SK-N-SH treated with all-trans-retinoic acid at 6 μM for 48 hours (cell line): ENCODE data around the gene FCHSD2.

Experiments
- ATAC-seq: fragments of 200-7000 bp; cut with Tn5 transposase; 3 replicates; pipeline ENCODE4 v1.9.1; 2020; ENCODE audit warnings: mild to moderate bottlenecking, moderate library complexity
- ARNTL ChIP-seq: fragments of 450-650 bp; formaldehyde crosslinking; IDR thresholded peaks from 2 replicates; pipeline ENCODE4 v1.5.0; 2020; ENCODE audit warnings: low read depth, mild to moderate bottlenecking, moderate library complexity, borderline replicate concordance
- BACH2 ChIP-seq: fragments of 250-450 bp; sonication (Bioruptor Pico); IDR thresholded peaks from 2 replicates; pipeline ENCODE4 v1.9.0; 2021; ENCODE audit warnings: mild to moderate bottlenecking, borderline replicate concordance
- GLIS3 ChIP-seq: fragments of 250-450 bp; sonication (Bioruptor Pico); IDR thresholded peaks from 2 replicates; pipeline ENCODE4 v1.5.0; 2020; ENCODE audit warnings: mild to moderate bottlenecking, moderate library complexity
- ISL1 ChIP-seq: fragments of 250-450 bp; sonication (Bioruptor Pico); IDR thresholded peaks from 2 replicates; pipeline ENCODE4 v2.1.2; 2022; ENCODE audit warnings: mild to moderate bottlenecking, moderate library complexity
- OSR1 ChIP-seq: fragments of 250-450 bp; sonication (Bioruptor Pico); IDR thresholded peaks from 2 replicates; pipeline ENCODE4 v1.8.0; 2022; ENCODE audit warnings: moderate library complexity, mild to moderate bottlenecking, inconsistent platforms
- PPARA ChIP-seq: fragments of 250-450 bp; sonication (Bioruptor Pico); IDR thresholded peaks from 2 replicates; pipeline ENCODE4 v1.5.0; 2020; ENCODE audit warnings: mild to moderate bottlenecking, borderline replicate concordance
- RARB ChIP-seq: fragments of 250-450 bp; sonication (Bioruptor Pico); IDR thresholded peaks from 2 replicates; pipeline ENCODE4 v1.8.0; 2021; ENCODE audit warnings: mild to moderate bottlenecking, moderate library complexity
- SNAI2 ChIP-seq: fragments of 250-450 bp; sonication (Bioruptor Pico); IDR thresholded peaks from 2 replicates; pipeline ENCODE4 v1.5.0; 2020; ENCODE audit warnings: mild to moderate bottlenecking, moderate library complexity
- TOX ChIP-seq: fragments of 250-450 bp; sonication (Bioruptor Pico); IDR thresholded peaks from 2 replicates; pipeline ENCODE4 v1.8.0; 2021; ENCODE audit warnings: mild to moderate bottlenecking, moderate library complexity, borderline replicate concordance
- ZFP3 ChIP-seq: fragments of 250-450 bp; sonication (Bioruptor Pico); IDR thresholded peaks from 2 replicates; pipeline ENCODE4 v1.5.0; 2020; ENCODE audit warnings: mild to moderate bottlenecking, moderate library complexity
- ZFP30 ChIP-seq: fragments of 450-650 bp; formaldehyde crosslinking; IDR thresholded peaks from 2 replicates; pipeline ENCODE4 v1.5.0; 2022; ENCODE audit warnings: mild to moderate bottlenecking, moderate library complexity
- ZNF565 ChIP-seq: fragments of 450-650 bp; formaldehyde crosslinking; conservative IDR thresholded peaks from 2 replicates; pipeline ENCODE4 v1.5.0; 2020; ENCODE audit warnings: low read depth, mild to moderate bottlenecking, moderate library complexity
- ZNF70 ChIP-seq: fragments of 450-650 bp; formaldehyde crosslinking; IDR thresholded peaks from 2 replicates; pipeline ENCODE4 v1.5.0; 2020; ENCODE audit warnings: mild to moderate bottlenecking, moderate library complexity
- ZNF8 ChIP-seq: fragments of 450-650 bp; formaldehyde crosslinking; IDR thresholded peaks from 2 replicates; pipeline ENCODE4 v1.5.0; 2020; ENCODE audit warnings: mild to moderate bottlenecking, moderate library complexity
- TF ChIP-seq, protein P1 (sequence below): fragments of 250-450 bp; sonication (Bioruptor Pico); IDR thresholded peaks from 2 replicates; pipeline ENCODE4 v1.8.0; 2021; ENCODE audit warnings: low read depth, mild to moderate bottlenecking, moderate library complexity, borderline replicate concordance
- TF ChIP-seq, protein P2 (sequence below): fragments of 250-450 bp; sonication (Bioruptor Pico); IDR thresholded peaks from 2 replicates; pipeline ENCODE4 v1.5.0; 2020; ENCODE audit warnings: mild to moderate bottlenecking, moderate library complexity
- TF ChIP-seq, protein P3 (sequence below): fragments of 250-450 bp; sonication (Bioruptor Pico); IDR thresholded peaks from 2 replicates; pipeline ENCODE4 v1.8.0; 2020; ENCODE audit warnings: mild to moderate bottlenecking, moderate library complexity, borderline replicate concordance
- TF ChIP-seq, protein P4 (sequence below): fragments of 250-450 bp; sonication (Bioruptor Pico); IDR thresholded peaks from 2 replicates; pipeline ENCODE4 v1.5.1; 2021; ENCODE audit warnings: mild to moderate bottlenecking, moderate library complexity

The FCHSD2 gene

DNA sequence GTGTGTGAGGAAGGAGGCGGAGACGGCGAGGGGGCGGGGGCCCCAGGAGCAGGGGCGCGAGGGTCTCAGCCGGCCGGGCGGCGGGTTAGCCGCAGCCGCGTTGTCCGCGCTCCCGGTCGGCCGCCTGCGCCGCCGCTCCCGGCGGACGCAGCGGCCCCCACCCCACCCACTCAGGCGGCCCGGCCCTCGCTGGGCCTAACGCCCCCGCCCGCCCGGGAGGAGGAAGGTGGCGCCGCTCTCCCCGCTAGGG, at the start of gene FCHSD2:
TSS of gene FCHSD2 (minus strand) at position 191 of the 250 bp plus-strand sequence. CDS start 441 bp downstream, outside the sequence.
- TF ChIP-seq GLIS3 (CRISPR knock-in tag) (no peak), ARNTL (CRISPR knock-in tag) (no peak), ZFP30 (no peak)
- TF ChIP-seq, protein P1, sequence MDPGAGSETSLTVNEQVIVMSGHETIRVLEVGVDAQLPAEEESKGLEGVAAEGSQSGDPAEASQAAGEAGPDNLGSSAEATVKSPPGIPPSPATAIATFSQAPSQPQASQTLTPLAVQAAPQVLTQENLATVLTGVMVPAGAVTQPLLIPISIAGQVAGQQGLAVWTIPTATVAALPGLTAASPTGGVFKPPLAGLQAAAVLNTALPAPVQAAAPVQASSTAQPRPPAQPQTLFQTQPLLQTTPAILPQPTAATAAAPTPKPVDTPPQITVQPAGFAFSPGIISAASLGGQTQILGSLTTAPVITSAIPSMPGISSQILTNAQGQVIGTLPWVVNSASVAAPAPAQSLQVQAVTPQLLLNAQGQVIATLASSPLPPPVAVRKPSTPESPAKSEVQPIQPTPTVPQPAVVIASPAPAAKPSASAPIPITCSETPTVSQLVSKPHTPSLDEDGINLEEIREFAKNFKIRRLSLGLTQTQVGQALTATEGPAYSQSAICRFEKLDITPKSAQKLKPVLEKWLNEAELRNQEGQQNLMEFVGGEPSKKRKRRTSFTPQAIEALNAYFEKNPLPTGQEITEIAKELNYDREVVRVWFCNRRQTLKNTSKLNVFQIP (CRISPR knock-in tag), result no peak
- ATAC-seq, result no peak

DNA sequence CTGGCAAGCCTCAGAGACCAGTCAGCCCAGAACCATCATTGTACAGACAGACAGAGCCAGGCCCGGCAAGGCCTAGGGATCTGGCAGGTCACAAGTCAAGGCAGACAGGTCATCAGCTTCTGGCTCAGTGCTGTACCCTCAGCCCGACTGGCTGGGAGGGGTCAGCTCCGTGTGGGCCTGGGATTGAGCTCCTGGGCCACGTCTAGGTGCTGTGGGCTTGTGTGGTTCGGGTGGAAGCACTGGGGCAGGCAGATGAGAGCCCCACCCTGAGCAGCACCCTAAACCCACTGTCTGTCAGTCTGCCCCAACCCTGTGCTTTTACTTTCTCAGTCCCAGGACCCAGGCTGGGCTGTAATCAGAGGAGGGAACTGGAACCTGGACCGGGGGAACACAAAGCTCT, 49.0 kb upstream of the FCHSD2 start:
- TF ChIP-seq RARB (CRISPR knock-in tag) (no peak), ISL1 (CRISPR knock-in tag) (no peak), ZNF565 (CRISPR knock-in tag) (no peak), ZFP3 (CRISPR knock-in tag) (no peak), GLIS3 (CRISPR knock-in tag) (no peak), OSR1 (CRISPR knock-in tag) (no peak)
- TF ChIP-seq, protein P2, sequence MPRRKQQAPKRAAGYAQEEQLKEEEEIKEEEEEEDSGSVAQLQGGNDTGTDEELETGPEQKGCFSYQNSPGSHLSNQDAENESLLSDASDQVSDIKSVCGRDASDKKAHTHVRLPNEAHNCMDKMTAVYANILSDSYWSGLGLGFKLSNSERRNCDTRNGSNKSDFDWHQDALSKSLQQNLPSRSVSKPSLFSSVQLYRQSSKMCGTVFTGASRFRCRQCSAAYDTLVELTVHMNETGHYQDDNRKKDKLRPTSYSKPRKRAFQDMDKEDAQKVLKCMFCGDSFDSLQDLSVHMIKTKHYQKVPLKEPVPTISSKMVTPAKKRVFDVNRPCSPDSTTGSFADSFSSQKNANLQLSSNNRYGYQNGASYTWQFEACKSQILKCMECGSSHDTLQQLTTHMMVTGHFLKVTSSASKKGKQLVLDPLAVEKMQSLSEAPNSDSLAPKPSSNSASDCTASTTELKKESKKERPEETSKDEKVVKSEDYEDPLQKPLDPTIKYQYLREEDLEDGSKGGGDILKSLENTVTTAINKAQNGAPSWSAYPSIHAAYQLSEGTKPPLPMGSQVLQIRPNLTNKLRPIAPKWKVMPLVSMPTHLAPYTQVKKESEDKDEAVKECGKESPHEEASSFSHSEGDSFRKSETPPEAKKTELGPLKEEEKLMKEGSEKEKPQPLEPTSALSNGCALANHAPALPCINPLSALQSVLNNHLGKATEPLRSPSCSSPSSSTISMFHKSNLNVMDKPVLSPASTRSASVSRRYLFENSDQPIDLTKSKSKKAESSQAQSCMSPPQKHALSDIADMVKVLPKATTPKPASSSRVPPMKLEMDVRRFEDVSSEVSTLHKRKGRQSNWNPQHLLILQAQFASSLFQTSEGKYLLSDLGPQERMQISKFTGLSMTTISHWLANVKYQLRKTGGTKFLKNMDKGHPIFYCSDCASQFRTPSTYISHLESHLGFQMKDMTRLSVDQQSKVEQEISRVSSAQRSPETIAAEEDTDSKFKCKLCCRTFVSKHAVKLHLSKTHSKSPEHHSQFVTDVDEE (CRISPR knock-in tag), result no peak
- TF ChIP-seq, protein P3, sequence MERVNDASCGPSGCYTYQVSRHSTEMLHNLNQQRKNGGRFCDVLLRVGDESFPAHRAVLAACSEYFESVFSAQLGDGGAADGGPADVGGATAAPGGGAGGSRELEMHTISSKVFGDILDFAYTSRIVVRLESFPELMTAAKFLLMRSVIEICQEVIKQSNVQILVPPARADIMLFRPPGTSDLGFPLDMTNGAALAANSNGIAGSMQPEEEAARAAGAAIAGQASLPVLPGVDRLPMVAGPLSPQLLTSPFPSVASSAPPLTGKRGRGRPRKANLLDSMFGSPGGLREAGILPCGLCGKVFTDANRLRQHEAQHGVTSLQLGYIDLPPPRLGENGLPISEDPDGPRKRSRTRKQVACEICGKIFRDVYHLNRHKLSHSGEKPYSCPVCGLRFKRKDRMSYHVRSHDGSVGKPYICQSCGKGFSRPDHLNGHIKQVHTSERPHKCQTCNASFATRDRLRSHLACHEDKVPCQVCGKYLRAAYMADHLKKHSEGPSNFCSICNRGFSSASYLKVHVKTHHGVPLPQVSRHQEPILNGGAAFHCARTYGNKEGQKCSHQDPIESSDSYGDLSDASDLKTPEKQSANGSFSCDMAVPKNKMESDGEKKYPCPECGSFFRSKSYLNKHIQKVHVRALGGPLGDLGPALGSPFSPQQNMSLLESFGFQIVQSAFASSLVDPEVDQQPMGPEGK (CRISPR knock-in tag), result no peak
- TF ChIP-seq, all 23 proteins: peak for 0
- no peak for ATAC-seq

DNA sequence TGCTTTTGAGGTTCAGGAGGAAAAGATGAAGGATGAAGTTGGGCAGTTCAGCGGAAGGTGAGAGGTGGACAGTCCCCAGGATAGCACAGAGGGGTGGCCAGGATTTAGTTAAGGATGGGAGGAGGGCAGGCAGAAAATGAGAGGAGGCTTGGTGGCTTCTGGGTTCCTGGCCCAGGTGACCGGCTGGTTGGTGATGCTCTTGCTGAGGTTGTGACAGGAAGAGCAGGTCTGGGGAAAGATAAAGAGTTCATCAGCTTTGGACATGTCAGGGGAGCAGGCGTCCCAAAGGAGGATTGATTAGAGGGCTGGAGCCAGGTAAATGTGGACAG, 48.4 kb upstream of the FCHSD2 start:
- ATAC-seq, result no peak
- TF ChIP-seq OSR1 (CRISPR knock-in tag) (no peak), PPARA (no peak), ZNF70 (no peak), ZFP30 (no peak), GLIS3 (CRISPR knock-in tag) (no peak), ZFP3 (CRISPR knock-in tag) (no peak), SNAI2 (no peak), ARNTL (CRISPR knock-in tag) (no peak)
- TF ChIP-seq, protein P4, sequence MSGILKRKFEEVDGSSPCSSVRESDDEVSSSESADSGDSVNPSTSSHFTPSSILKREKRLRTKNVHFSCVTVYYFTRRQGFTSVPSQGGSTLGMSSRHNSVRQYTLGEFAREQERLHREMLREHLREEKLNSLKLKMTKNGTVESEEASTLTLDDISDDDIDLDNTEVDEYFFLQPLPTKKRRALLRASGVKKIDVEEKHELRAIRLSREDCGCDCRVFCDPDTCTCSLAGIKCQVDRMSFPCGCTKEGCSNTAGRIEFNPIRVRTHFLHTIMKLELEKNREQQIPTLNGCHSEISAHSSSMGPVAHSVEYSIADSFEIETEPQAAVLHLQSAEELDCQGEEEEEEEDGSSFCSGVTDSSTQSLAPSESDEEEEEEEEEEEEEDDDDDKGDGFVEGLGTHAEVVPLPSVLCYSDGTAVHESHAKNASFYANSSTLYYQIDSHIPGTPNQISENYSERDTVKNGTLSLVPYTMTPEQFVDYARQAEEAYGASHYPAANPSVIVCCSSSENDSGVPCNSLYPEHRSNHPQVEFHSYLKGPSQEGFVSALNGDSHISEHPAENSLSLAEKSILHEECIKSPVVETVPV (CRISPR knock-in tag), result no peak

DNA sequence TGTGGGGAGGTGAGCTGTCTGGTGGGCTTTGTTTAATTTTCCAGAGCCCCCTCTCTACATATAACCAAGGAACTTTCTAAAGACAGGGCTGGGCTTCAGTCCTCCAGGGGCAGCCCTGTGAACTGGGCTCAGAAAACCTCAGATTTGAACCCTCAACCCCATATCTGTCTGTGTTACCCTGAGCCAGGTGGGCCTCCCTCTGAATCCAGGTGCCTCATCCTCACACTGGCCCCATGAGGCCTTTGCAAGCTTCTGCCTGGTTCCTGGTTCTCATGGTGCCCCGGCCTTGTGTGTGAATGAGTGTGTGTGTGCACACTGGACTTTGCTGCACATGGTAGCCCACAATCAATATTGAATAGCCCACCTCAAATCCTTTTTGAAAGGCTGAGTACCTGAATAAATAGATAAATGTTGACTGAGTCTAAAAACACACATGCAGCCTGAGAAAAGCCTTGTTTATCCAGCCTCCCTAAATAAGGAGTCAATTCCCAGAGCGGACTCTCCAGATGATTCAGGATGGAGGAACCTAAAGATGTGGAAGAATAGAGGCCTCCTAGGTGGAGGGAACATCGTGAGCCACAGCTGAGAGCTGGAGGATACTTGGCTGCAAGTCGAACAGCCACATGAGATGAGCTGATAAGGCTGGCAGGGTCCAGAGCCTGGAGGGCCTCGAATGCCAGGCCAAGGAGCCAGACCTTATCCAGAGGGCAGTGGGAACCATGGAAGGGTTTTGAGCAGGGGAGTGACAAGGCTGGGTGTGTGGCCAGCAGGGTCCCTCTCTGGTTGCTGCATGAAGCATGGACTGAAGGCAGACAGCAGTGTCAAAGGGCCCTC, 47.8 kb upstream of the FCHSD2 start:
- ATAC-seq, result no peak
- TF ChIP-seq ZFP30, result no peak
- TF ChIP-seq ZNF565 (CRISPR knock-in tag), result no peak
- no peak for TF ChIP-seq ZNF8
- no peak for TF ChIP-seq SNAI2
- TF ChIP-seq, protein P3 (CRISPR knock-in tag), result no peak
- no peak for TF ChIP-seq GLIS3 (CRISPR knock-in tag)
- no peak for TF ChIP-seq ARNTL (CRISPR knock-in tag)
- no peak for TF ChIP-seq OSR1 (CRISPR knock-in tag)
- TF ChIP-seq ZNF70, result no peak
- no peak for TF ChIP-seq PPARA
- TF ChIP-seq RARB (CRISPR knock-in tag), result no peak
- no peak for TF ChIP-seq TOX (CRISPR knock-in tag)
- no peak for TF ChIP-seq BACH2 (CRISPR knock-in tag)
